Neuron (in vitro differentiated cells): Measurements from ENCODE around the gene CLSTN3.

Experiments
- H2AFZ ChIP-seq: one replicate; pipeline ENCODE4 v1.6.1; 2013; ENCODE audit warnings: low read depth, mild to moderate bottlenecking, inconsistent platforms, low read length, moderate library complexity
- H3K27me3 ChIP-seq: one replicate; pipeline ENCODE4 v1.6.1; 2013; ENCODE audit warnings: low read length; ENCODE audit not compliant: insufficient read depth
- H3K36me3 ChIP-seq: one replicate; pipeline ENCODE4 v1.6.1; 2013; ENCODE audit warnings: low read length; ENCODE audit not compliant: insufficient read depth
- H3K4me1 ChIP-seq: one replicate; pipeline ENCODE4 v1.6.1; 2013; ENCODE audit warnings: low read length; ENCODE audit not compliant: insufficient read depth
- H3K4me3 ChIP-seq: 2 replicates; pipeline ENCODE4 v1.5.1; 2013; ENCODE audit warnings: mild to moderate bottlenecking, low read length, moderate library complexity
- H3K9me3 ChIP-seq: one replicate; pipeline ENCODE4 v1.6.1; 2013; ENCODE audit warnings: low read length

CLSTN3 gene

DNA sequence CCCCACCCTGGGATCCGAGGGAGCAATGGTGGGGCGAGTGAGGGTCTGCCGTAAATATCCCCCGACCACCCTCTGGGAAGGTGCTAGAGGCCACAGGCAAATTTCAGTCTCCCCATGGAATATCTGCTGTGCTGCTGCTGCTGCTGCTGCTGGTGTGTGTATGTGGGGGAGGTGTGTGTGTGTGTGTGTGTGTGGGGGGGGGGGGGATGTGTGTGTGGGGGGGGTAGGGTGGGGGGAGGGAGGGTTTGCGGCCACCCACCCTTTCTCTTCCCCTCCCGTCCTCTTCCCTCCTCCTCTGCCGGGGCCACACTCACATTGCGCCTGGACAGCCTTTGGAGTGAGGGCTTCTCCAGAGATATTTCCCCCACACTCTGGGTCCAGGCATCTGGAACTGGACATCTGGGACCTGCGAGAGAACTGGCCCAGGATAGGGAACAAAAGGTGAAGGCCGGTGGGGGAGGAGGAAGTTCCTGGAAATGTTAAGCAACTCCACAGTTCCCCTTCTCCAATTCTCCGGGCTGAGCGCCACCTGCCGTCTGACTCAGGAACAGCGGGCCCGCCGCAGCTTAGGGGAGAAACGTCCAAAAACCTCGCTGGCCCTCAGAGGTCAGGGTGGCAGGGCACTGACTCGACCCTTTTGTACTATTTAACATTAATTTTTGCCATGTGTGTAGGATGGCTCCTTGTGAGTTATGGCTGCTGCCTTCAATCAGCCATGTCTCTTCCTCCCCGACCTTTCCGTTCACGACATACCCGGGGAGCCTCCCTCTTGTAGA, 21.2 kb upstream of the CLSTN3 start, which contains the start of gene C1RL:
C1RL (minus strand) TSS at position 419 of the 776 bp plus-strand sequence; CDS start at position 385, 34 bp downstream.
- Histone ChIP-seq H3K4me1 (peaks cover 10% of the 10 kb centered on the region), H3K36me3 (peaks cover 3% of the 10 kb centered on the region), H3K27me3 (no peaks in the 10 kb centered on the region), H2AFZ (peak within 1 kb of the TSS; percentile 83), H3K4me3 (peak within 1 kb of the TSS; percentile 92), H3K9me3 (peaks cover 2% of the 10 kb centered on the region)

DNA sequence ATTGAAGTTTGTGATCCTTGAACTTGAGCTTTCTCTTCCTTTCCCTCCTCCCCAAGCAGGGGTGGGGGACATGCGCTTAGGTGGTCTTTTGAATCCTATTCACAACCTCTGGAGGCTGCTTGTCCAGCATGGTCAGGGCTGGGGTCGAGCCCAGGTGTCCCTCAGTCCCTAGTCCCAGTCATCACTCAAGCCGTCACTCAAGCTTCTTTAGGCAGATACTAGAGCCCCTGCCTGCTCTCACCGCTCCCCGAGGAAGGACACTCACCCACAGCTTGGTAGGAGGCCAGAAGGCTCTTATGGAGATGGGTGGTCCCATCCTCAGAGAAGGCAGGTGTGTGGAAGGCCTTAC, 20.6 kb upstream of the CLSTN3 start:
- Histone ChIP-seq H2AFZ (no peak overlapping the region), H3K4me1 (peaks cover 10% of the 10 kb centered on the region), H3K4me3 (peak overlapping the region; percentile 92), H3K27me3 (no peaks in the 10 kb centered on the region), H3K9me3 (peaks cover 2% of the 10 kb centered on the region), H3K36me3 (peaks cover 3% of the 10 kb centered on the region)

DNA sequence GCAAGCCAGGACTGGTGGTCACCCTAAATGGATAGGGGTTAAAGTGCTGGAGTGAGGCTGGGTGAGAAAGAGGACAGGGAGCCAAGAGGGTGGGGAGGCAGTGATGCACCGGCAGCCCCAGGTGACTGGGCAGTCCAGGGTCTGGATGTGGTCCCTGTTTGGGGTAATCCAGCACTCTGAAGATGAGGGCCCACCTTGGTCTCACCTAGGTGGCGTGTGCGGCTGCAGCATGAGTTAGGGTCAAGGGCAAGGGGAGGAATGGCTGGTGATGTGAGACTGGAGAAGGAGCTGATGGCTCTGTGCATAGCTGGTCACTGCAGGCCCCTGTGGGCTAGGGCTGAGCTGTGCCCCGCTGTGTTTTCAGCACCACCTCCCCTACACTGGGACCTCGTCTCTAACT, 19.5 kb upstream of the CLSTN3 start:
- Histone ChIP-seq H3K36me3 (peaks cover 3% of the 10 kb centered on the region), H2AFZ (no peak overlapping the region), H3K9me3 (peaks cover 2% of the 10 kb centered on the region), H3K4me3 (no peak overlapping the region), H3K27me3 (no peaks in the 10 kb centered on the region), H3K4me1 (peaks cover 10% of the 10 kb centered on the region)

DNA sequence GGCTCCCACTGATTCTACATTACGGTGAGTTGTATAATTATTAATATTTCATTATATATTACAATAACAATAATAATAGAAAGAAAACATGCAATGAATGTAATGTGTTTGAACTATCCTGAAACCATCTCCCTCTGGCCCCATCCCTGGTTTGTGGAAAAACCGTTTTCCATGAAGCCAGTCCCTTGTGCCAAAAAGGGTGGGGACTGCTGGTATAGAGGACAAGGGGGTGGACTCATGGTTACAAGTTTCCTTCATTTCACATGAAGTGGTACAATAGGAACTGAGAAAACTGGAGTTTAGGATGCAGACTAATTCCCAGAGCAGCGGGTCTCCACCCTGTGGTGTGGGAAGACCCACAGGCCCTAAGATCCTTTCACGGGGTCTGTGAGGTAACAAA, 18.1 kb upstream of the CLSTN3 start:
- Histone ChIP-seq H3K27me3 (no peaks in the 10 kb centered on the region), H3K4me1 (peaks cover 10% of the 10 kb centered on the region), H3K36me3 (no peaks in the 10 kb centered on the region), H3K4me3 (no peak overlapping the region), H3K9me3 (no peaks in the 10 kb centered on the region), H2AFZ (no peak overlapping the region)

DNA sequence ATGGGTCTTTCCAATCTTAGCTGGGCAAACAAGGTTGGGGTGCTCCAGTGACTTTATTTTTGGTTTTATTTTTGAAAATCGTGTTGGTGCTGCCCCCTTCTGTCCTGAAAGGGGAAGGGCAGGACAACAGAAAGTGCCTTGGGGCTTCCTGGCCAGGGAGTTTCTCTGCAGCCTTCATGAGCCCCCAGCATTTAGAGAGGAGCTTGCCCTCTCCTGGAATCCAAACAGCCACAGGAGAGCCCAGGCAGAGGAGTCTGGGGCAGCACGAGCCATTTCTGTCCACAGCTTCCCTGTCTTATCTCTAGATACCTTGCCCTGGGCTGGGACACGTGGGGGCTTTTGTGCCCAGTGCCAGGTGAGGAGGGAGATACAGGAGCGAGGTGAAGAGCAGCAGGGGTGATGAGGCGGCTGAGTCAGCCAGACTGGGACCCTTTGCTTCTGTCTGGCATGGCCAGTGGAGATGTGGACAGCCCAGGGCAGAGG, 16.7 kb upstream of the CLSTN3 start:
- Histone ChIP-seq H3K4me3 (no peak overlapping the region), H3K36me3 (no peaks in the 10 kb centered on the region), H3K9me3 (no peaks in the 10 kb centered on the region), H2AFZ (no peak overlapping the region), H3K27me3 (no peaks in the 10 kb centered on the region), H3K4me1 (peaks cover 4% of the 10 kb centered on the region)

DNA sequence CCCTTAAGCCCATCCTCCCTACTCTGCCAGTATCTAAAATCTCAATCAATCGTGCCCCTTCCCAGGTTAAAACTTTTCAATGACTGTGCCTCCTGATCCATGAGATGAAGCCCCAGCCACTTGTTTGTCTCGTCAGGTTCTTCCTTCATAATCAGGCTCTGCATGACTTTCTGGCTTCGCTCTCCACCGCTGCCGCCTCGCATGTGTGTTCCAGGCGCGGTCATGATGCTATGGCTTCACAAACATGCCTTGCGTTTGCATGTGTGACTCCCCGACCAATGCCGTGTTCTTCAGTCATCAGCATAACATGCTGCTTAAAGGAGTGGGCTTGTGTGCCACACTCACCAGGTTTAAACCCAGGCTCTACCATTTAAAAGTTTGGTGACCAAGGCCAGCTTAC, 16.2 kb upstream of the CLSTN3 start:
- H3K9me3 ChIP-seq, result no peaks in the 10 kb centered on the region
- H3K4me3 ChIP-seq, result no peak overlapping the region
- no peak overlapping the region for H2AFZ ChIP-seq
- H3K36me3 ChIP-seq, result no peaks in the 10 kb centered on the region
- peaks cover 4% of the 10 kb centered on the region for H3K4me1 ChIP-seq
- H3K27me3 ChIP-seq, result no peaks in the 10 kb centered on the region

DNA sequence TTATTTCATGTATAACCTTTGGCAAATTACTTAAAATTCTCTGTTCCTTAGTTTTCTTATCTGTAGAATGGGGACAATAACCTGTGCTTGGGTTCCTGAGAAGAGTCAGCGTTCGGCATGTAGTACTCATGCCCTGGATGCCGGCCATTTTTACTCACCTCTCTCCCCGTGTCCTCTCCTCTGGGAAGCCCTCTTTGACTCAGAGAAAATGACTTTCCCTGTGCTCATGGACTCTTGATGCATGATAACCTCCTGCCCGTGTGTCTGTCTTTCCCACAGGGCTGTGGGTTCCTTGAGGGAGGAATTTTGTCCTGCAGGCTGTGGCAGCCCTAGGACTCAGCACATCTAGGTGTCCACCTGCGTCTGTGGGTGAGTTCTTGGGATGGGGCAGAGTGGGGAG, 15.3 kb upstream of the CLSTN3 start:
- no peak overlapping the region for H2AFZ ChIP-seq

DNA sequence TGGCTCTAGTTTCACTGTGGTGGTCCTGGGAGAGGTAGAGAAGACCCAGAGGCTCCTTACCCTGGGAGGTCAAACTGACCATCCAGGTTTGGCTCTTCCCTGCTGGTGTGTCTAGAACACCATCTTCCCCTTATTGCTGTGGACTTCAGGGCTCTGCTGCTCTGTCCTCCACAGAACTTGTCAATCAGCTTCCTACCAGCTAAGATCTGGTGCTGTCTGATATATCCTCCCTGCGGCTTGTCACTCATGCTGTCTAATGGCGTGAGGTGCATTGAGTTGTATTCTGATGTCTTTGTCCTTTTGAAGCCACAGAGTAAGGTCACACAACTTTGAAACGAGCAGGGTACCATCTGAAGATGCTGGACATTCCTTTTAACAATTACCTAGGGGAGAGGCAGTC, 14.0 kb upstream of the CLSTN3 start:
- no peaks in the 10 kb centered on the region for H3K9me3 ChIP-seq
- H3K4me1 ChIP-seq, result no peaks in the 10 kb centered on the region
- H2AFZ ChIP-seq, result no peak overlapping the region
- H3K27me3 ChIP-seq, result no peaks in the 10 kb centered on the region
- no peak overlapping the region for H3K4me3 ChIP-seq
- no peaks in the 10 kb centered on the region for H3K36me3 ChIP-seq

More for the DNA sequence above, 15.3 kb upstream of the CLSTN3 start:
- H3K36me3 ChIP-seq, result no peaks in the 10 kb centered on the region
- H3K9me3 ChIP-seq, result no peaks in the 10 kb centered on the region
- H3K27me3 ChIP-seq, result no peaks in the 10 kb centered on the region
- no peak overlapping the region for H3K4me3 ChIP-seq
- H3K4me1 ChIP-seq, result no peaks in the 10 kb centered on the region

DNA sequence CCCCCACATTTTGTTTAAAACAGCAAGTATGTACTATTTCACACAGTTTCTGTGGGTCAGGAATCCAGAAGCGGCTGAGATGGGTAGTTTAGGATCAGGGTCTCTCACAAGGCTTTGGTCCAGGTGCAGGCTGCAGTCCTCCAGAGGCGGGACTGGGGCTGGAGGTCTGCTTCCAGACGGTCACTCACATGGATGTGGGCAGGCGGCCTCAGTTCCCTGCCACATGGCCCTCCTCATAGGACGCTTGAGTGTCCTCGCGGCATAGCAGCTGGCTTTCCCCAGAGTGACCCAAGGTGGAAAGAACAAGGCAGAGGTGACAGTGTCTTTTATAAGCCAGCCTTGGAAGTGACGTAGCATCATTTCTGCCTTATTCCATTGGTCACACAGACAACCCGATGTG, 13.3 kb upstream of the CLSTN3 start:
- Histone ChIP-seq H3K36me3 (no peaks in the 10 kb centered on the region), H2AFZ (no peak overlapping the region), H3K9me3 (no peaks in the 10 kb centered on the region), H3K27me3 (no peaks in the 10 kb centered on the region), H3K4me3 (no peak overlapping the region), H3K4me1 (no peaks in the 10 kb centered on the region)

DNA sequence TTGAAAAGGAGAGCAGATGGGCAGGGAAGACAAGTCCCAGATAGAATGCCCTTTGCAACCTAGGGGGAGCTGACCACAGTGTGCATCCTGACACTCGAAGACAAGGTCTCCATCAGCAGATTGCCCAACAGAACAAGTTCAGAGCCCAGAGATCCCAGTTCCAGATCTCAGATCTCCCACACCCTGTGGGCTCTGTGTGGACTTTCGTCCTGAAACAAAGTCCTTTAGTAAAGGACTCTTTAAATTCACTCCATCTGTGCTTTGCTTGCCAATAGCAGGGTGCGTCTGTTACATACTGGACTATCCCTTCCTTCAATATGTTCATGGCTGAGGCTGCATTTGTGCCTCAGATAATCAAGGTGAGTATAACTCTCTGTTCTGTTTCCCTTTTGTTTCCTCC, 12.5 kb upstream of the CLSTN3 start:
- no peaks in the 10 kb centered on the region for H3K36me3 ChIP-seq
- H2AFZ ChIP-seq, result no peak overlapping the region
- no peaks in the 10 kb centered on the region for H3K27me3 ChIP-seq
- H3K4me3 ChIP-seq, result no peak overlapping the region
- H3K4me1 ChIP-seq, result no peaks in the 10 kb centered on the region
- H3K9me3 ChIP-seq, result no peaks in the 10 kb centered on the region

DNA sequence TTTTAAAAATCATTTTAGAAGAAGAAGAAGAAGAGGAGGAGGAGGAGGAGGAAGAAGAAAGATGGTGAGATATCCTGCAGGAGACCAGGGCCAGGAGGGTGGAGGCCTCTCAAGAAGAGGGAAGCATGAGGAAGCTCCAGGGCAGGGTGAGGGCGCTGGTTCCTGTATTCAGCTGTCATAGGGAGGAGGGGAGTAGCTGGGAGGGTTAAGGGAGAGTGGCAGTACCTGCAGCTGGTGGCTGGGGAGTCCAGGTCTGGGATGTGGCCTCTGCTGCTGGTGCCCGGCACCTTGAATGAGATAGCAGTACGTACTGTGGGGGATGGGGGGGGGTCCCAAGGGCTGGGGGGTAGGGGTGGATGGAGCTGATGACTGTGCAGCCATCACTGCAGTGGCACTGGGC, 11.3 kb upstream of the CLSTN3 start:
- no peaks in the 10 kb centered on the region for H3K4me1 ChIP-seq
- H3K4me3 ChIP-seq, result no peak overlapping the region
- H2AFZ ChIP-seq, result no peak overlapping the region
- H3K9me3 ChIP-seq, result no peaks in the 10 kb centered on the region
- H3K27me3 ChIP-seq, result no peaks in the 10 kb centered on the region
- H3K36me3 ChIP-seq, result no peaks in the 10 kb centered on the region

DNA sequence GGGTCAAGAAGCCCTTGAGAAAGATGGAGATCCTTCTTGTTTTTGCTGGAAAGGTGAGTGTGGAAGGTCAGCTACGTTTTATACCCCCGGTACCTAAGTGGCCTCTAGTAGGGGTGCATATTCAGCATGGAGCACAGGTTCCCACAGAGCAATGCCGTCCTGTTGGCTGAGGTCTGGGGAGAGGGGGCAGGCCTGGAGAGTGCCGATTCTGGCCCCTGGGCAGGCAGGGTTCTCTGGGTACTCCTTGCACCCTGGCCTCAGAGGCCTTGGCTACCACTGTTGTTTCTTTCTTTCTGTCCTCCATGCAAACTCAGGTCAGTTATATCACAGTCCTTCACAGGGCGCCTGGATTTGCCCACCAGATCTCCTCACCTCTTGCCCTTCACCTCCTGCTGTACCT, 10.0 kb upstream of the CLSTN3 start:
- no peaks in the 10 kb centered on the region for H3K4me1 ChIP-seq
- no peaks in the 10 kb centered on the region for H3K9me3 ChIP-seq
- no peaks in the 10 kb centered on the region for H3K36me3 ChIP-seq
- H3K4me3 ChIP-seq, result no peak overlapping the region
- H3K27me3 ChIP-seq, result no peaks in the 10 kb centered on the region
- H2AFZ ChIP-seq, result no peak overlapping the region

DNA sequence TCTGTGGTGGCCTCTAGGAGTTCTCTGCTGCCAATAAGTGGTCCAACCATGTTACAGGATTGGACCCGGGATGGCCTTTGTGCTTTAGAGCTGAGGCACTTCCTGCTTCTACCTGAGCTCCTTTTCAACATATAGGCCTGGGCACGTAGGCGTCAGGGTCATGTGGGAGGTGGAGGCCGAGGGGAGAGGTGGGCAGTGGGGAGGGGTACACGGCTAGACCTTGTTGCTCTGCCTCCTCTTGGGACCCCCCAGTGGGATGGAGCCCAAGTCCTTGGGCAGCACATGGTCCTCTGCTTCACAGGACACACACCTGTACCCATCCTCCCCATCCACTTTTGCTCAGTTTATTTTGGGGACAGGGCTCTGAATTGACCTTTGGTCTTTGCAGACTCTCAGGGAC, 8.8 kb upstream of the CLSTN3 start:
- Histone ChIP-seq H3K36me3 (no peaks in the 10 kb centered on the region), H3K9me3 (no peaks in the 10 kb centered on the region), H2AFZ (no peak overlapping the region), H3K4me3 (no peak overlapping the region), H3K27me3 (no peaks in the 10 kb centered on the region), H3K4me1 (no peaks in the 10 kb centered on the region)
